ENCODE data around the gene OTOL1. TPM values are rescaled to one million over a fixed set of nuclear protein-coding genes. Genes with fewer than 3 reads are reported as not detected.

The OTOL1 gene
- not detected in 3 replicates for total RNA-seq
- long read RNA-seq, result 0 reads

DNA sequence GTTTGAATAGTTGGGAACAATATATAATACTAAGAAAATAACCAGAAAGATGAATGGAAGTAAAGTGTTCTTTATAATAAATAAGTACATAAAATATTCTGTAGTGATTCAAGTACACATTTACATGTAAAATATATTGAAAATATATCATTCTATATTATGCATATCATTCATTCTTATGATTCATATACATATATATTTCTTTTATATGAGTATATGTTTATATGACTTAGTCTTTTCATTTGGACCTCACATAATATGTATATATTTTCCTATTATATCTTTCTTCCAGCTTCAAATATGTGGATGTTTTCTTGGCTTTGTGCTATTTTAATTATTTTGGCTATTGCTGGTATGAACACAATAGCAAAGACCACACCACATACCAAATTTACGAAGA, at the start of gene OTOL1:
Gene OTOL1, plus strand, starts transcription at position 301 of the 400 bp plus-strand sequence. Its CDS starts 0 bp downstream, at position 301.
- Mint-ChIP-seq H3K27ac (ENCODE audit: unreplicated experiment) (no peak within 1 kb of the TSS), H3K36me3 (ENCODE audit: low read depth) (no peaks in the 10 kb centered on the region), H3K4me3 (ENCODE audit: unreplicated experiment) (no peak within 1 kb of the TSS), H3K27me3 (ENCODE audit: low read depth) (no peaks in the 10 kb centered on the region), H3K9me3 (ENCODE audit: low read depth) (peaks cover 18% of the 10 kb centered on the region), H3K4me1 (ENCODE audit: low read depth) (no peaks in the 10 kb centered on the region)
- TF ChIP-seq CTCF (IDR thresholded peaks at IDR 0.05), result no peak
- DNase-seq (ENCODE audit: low spot score), result no peak

DNA sequence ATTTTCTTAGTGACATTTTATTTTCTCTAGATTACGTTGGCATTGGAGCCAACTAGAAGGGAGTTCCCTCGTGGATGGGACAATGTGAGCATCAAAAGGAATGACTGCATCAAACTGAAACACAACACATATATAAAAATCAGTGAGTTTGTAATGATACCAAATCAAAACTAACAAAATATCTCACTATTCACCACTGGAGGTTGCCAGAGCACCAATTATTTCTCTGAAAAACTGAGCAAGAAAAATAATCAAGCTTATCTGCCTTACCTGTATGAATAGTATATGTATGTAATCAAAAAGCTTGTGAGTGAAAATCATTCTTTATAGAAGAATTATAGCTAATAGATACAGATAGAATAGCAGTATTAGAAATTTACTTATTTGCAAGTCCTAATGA, 46.8 kb upstream of the OTOL1 start:
- H3K9me3 Mint-ChIP-seq (ENCODE audit: low read depth), result peaks cover 4% of the 10 kb centered on the region
- no peak for DNase-seq (ENCODE audit: low spot score)
- no peak overlapping the region for H3K4me3 Mint-ChIP-seq (ENCODE audit: unreplicated experiment)
- H3K27ac Mint-ChIP-seq (ENCODE audit: unreplicated experiment), result no peak overlapping the region
- peaks cover 3% of the 10 kb centered on the region for H3K4me1 Mint-ChIP-seq (ENCODE audit: low read depth)
- TF ChIP-seq CTCF (IDR thresholded peaks at IDR 0.05), result peak; percentile 23
- peaks cover 3% of the 10 kb centered on the region for H3K27me3 Mint-ChIP-seq (ENCODE audit: low read depth)
- H3K36me3 Mint-ChIP-seq (ENCODE audit: low read depth), result no peaks in the 10 kb centered on the region

GRCh38 chr3:161452179-161452578, 44.4 kb upstream of the OTOL1 start:
- TF ChIP-seq CTCF (IDR thresholded peaks at IDR 0.05), result no peak
- no peak for DNase-seq (ENCODE audit: low spot score)
- Mint-ChIP-seq H3K27ac (ENCODE audit: unreplicated experiment) (no peak overlapping the region), H3K9me3 (ENCODE audit: low read depth) (peaks cover 10% of the 10 kb centered on the region), H3K36me3 (ENCODE audit: low read depth) (no peaks in the 10 kb centered on the region), H3K27me3 (ENCODE audit: low read depth) (no peaks in the 10 kb centered on the region), H3K4me3 (ENCODE audit: unreplicated experiment) (no peak overlapping the region), H3K4me1 (ENCODE audit: low read depth) (peaks cover 3% of the 10 kb centered on the region)

- TF ChIP-seq CTCF (IDR thresholded peaks at IDR 0.05), result no peak
- Mint-ChIP-seq H3K36me3 (ENCODE audit: low read depth) (no peaks in the 10 kb centered on the region), H3K4me1 (ENCODE audit: low read depth) (peaks cover 3% of the 10 kb centered on the region), H3K27me3 (ENCODE audit: low read depth) (no peaks in the 10 kb centered on the region), H3K4me3 (ENCODE audit: unreplicated experiment) (no peak overlapping the region), H3K9me3 (ENCODE audit: low read depth) (peaks cover 5% of the 10 kb centered on the region), H3K27ac (ENCODE audit: unreplicated experiment) (no peak overlapping the region)
- DNase-seq (ENCODE audit: low spot score), result no peak
Observed at GRCh38 chr3:161454615-161455014, 42.0 kb upstream of the OTOL1 start.

GRCh38 chr3:161455962-161456361, 40.6 kb upstream of the OTOL1 start:
- no peak for TF ChIP-seq CTCF (IDR thresholded peaks at IDR 0.05)
- peaks cover 3% of the 10 kb centered on the region for H3K4me1 Mint-ChIP-seq (ENCODE audit: low read depth)
- H3K4me3 Mint-ChIP-seq (ENCODE audit: unreplicated experiment), result no peak overlapping the region

More at GRCh38 chr3:161455962-161456361, 40.6 kb upstream of the OTOL1 start:
- Mint-ChIP-seq H3K27me3 (ENCODE audit: low read depth) (no peaks in the 10 kb centered on the region), H3K36me3 (ENCODE audit: low read depth) (no peaks in the 10 kb centered on the region), H3K27ac (ENCODE audit: unreplicated experiment) (no peak overlapping the region), H3K9me3 (ENCODE audit: low read depth) (peaks cover 5% of the 10 kb centered on the region)
- no peak for DNase-seq (ENCODE audit: low spot score)

Data from chondrocyte (in vitro differentiated cells).